ENCODE results near the gene PRKCZ.

DNA sequence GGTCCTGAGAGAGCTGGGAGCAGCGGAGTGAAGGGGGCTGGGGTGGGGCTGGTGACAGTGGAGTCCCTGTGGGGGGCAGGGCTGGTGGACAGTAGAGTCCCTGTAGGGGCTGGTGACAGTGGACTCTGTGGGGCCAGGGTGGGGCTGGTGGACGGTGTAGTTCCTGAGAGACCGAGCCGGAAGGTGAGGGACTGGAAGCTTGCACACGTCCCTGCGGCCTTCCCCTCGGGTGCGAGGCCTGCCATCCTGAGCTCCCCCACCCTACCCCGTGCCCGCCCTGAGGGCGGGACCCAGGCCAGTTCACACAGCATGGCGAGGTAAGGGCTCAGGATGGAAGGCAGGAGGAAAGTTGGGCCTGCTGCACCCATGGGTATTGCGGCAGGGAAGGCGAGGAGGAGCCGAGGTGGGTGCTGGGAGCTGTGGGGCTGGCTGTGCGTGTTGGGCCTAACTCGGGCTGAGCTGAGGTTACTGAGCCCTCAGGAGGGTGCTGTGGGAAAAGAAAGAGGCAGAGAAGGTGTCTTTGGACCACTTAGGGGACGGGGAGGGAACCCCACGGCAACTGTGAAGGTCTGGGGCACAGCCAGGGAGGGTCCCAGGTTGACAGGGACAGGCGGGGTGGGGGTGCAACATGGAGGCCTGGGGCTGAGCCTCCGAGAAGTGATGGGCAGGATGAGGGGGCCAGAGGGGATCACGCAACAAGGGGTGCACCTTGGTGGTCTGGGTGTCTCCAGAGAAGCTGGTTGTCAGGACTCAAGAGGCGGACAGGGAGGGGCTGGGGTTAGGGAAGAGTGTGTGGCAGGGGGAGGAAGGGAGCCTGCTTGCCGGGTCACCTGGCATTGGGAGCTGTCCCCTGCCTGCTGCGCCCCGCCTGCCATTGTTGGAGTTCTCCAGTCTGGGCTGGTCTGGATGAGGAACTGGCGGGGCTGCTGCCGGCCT lies 60.8 kb downstream of the PRKCZ start:
- TF ChIP-seq EZH2 (IDR thresholded peaks at IDR 0.05; ENCODE audit: insufficient read depth, poor library complexity, severe bottlenecking) (no peak), EZH2phosphoT487 (IDR thresholded peaks at IDR 0.05; ENCODE audit: insufficient read depth, low read depth) (no peak)

All from GM23248 (cell line).